ENCODE data around the gene SLC7A4.

GRCh38 chr22:21078916-21079315 is 46.6 kb upstream of the SLC7A4 start:
- TF ChIP-seq YY1 (IDR thresholded peaks at IDR 0.05; ENCODE audit: insufficient read depth, insufficient read length), result no peak
- TF ChIP-seq SUZ12 (IDR thresholded peaks at IDR 0.05; ENCODE audit: extremely low read depth, insufficient read depth, insufficient read length), result no peak
